ENCODE measurements around the gene ORM1.

The ORM1 gene

DNA sequence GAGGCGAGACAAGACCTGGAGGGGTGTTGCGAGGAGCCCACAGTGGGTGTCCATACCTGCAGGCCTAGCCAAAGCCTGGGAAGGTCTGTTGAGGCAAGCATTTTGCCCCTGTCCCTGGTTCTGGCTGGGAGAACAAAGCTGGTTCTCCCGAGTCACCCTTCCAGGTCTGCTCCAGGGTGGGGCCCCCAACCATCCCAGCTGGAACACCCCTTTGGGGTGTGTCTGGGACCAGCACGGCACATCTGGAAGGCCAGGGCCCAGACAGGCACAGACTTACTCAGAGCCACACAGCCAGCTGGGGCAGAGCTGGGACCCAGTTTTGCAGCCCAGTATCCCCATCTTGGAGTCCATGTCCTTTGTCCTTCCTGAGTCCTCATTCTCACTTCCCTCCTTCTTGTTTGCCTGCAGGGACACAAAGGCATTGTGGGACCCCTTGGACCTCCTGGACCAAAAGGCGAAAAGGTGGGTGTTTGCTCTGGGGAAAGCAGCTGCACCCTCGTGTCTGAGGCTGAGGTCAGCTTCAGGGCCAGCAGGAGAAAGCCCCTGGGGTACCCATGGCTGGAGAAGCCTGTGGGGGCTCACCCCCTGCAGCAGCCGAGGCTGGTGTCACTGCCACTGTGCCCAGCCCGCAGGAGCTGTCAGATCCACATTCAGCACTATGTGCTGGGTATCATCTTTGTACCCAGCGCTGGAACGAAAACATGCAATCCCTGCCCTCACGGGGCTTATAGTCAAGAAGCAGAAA, 38.4 kb upstream of the ORM1 start:
- Histone ChIP-seq H3K4me2 (peak overlapping the region in 1 of 11 experiments; percentile 71; a peak in 3 of 22 replicates), H3K9ac (no peak overlapping the region), H3K36me3 (peaks cover 0 to 88% (median 70%) of the 10 kb centered on the region in 11 experiments; a peak in 21 of 22 replicates), H3K4me3 (no peak overlapping the region), H3K27ac (no peak overlapping the region), H3K4me1 (peaks cover 15 to 58% (median 34%) of the 10 kb centered on the region in 10 experiments), H3K9me3 (replicated peaks in 1 of 11) (no peaks in the 10 kb centered on the region), H3K27me3 (no peaks in the 10 kb centered on the region), H4K20me1 (peaks cover 0 to 10% (median 0%) of the 10 kb centered on the region in 11 experiments; a peak in 1 of 22 replicates)
- TF ChIP-seq Cebpa-rat (IDR thresholded peaks at IDR 0.05) = no peak

DNA sequence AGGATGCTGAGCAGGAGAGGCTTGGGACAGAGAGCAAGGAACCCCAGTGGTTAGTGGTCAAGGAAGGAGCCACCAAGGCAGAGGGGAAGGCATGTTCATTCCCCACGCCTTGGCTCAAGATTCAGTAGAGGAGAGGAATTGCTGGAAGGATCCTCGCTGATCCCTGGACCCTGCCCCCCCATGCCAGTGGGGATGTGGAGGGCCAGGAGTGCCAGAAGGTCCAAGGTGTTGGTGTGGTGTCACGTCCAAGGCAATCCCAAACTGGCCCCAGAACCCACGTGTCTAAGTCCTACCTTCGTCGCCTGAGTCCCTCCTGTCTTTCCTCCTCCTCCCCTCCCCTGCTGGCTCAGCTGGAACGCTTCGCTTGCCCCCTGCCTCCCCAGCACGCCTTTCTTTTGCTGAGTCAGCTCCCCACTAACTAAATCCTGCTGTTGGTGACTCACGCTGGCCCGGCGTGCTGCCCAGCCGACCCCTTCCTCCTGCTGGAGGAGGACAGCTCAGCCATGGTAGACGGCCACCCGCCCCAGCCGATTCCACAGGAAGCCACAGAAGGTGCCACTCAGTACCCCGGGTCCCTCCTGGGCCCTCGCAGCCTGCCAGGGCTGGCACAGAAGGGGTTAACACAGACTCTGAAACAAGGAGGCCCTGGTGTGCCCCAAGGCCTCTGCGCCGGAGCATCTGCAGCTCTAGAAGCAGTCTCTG, 37.6 kb upstream of the ORM1 start:
- Histone ChIP-seq H3K27ac (peak overlapping the region in 3 of 11 experiments; percentile 8 to 26 (median 22); a peak in 2 of 22 replicates), H3K4me3 (no peak overlapping the region), H3K9ac (no peak overlapping the region), H3K27me3 (no peaks in the 10 kb centered on the region), H3K4me1 (peaks cover 14 to 50% (median 28%) of the 10 kb centered on the region in 10 experiments), H4K20me1 (peaks cover 0 to 13% (median 0%) of the 10 kb centered on the region in 11 experiments; a peak in 2 of 22 replicates), H3K4me2 (peak overlapping the region in 5 of 11 experiments; percentile 15 to 71 (median 57); a peak in 9 of 22 replicates), H3K36me3 (peaks cover 0 to 85% (median 68%) of the 10 kb centered on the region in 11 experiments; a peak in 21 of 22 replicates), H3K9me3 (replicated peaks in 1 of 11) (no peaks in the 10 kb centered on the region)
- TF ChIP-seq Cebpa-rat (IDR thresholded peaks at IDR 0.05) = no peak

DNA sequence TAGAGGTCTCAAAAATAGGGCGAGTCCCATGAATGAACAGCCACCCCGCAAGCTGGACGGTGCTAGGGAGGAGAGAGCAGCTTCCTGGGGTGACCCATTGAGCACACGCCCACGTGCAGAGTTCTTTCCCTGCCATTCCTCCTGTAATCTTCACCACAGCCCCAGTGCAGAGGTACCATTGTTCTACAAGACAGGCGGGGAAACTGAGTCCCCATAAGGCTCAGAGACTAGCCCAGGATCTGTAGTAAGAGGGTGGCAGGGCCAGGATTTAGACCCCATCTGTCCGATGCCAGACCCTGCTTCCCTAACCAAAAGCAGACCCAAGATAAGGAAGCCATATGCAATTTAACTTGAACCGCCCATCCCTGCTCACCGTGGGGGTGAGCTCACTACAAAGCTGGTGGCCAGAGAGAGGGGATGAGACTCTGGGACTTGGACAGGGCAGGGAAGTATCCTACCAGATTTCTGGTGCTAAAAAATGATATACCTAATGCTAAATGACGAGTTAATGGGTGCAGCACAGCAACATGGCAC, 36.7 kb upstream of the ORM1 start:
- Histone ChIP-seq H3K27ac (no peak overlapping the region), H4K20me1 (peaks cover 0 to 18% (median 0%) of the 10 kb centered on the region in 11 experiments; a peak in 3 of 22 replicates), H3K27me3 (no peaks in the 10 kb centered on the region), H3K4me3 (no peak overlapping the region), H3K9ac (no peak overlapping the region), H3K9me3 (replicated peaks in 1 of 11) (no peaks in the 10 kb centered on the region), H3K4me1 (peaks cover 6 to 41% (median 23%) of the 10 kb centered on the region in 10 experiments), H3K36me3 (peaks cover 0 to 84% (median 61%) of the 10 kb centered on the region in 11 experiments; a peak in 21 of 22 replicates), H3K4me2 (peak overlapping the region in 4 of 11 experiments; percentile 40 to 71 (median 58); a peak in 7 of 22 replicates)
- no peak for TF ChIP-seq Cebpa-rat (IDR thresholded peaks at IDR 0.05)

- Histone ChIP-seq H3K9me3 (replicated peaks in 1 of 11) (no peaks in the 10 kb centered on the region), H4K20me1 (peaks cover 0 to 18% (median 0%) of the 10 kb centered on the region in 11 experiments; a peak in 3 of 22 replicates), H3K9ac (no peak overlapping the region), H3K4me3 (no peak overlapping the region), H3K4me2 (no peak overlapping the region), H3K36me3 (peaks cover 5 to 84% (median 63%) of the 10 kb centered on the region in 11 experiments), H3K27ac (peak overlapping the region in 1 of 11 experiments; percentile 12; a peak in 1 of 22 replicates), H3K4me1 (peaks cover 0 to 31% (median 16%) of the 10 kb centered on the region in 10 experiments; a peak in 15 of 20 replicates), H3K27me3 (no peaks in the 10 kb centered on the region)
- TF ChIP-seq Cebpa-rat (IDR thresholded peaks at IDR 0.05) = no peak
Measured at GRCh38 chr9:114287001-114287762, 35.7 kb upstream of the ORM1 start.

GRCh38 chr9:114287763-114288192, 35.1 kb upstream of the ORM1 start:
- Histone ChIP-seq H3K9me3 (replicated peaks in 1 of 11) (no peaks in the 10 kb centered on the region; a peak in 1 of 22 replicates), H3K4me2 (no peak overlapping the region), H3K4me3 (no peak overlapping the region), H3K27ac (0 out of 22 replicates have a peak overlapping the region, but pooled peaks of 1 of the 11 experiments have one; percentile 12), H3K9ac (no peak overlapping the region), H3K36me3 (peaks cover 11 to 84% (median 63%) of the 10 kb centered on the region in 11 experiments), H4K20me1 (peaks cover 0 to 18% (median 0%) of the 10 kb centered on the region in 11 experiments; a peak in 3 of 22 replicates), H3K4me1 (peaks cover 0 to 26% (median 11%) of the 10 kb centered on the region in 10 experiments; a peak in 15 of 20 replicates), H3K27me3 (no peaks in the 10 kb centered on the region)
- no peak for TF ChIP-seq Cebpa-rat (IDR thresholded peaks at IDR 0.05)

DNA sequence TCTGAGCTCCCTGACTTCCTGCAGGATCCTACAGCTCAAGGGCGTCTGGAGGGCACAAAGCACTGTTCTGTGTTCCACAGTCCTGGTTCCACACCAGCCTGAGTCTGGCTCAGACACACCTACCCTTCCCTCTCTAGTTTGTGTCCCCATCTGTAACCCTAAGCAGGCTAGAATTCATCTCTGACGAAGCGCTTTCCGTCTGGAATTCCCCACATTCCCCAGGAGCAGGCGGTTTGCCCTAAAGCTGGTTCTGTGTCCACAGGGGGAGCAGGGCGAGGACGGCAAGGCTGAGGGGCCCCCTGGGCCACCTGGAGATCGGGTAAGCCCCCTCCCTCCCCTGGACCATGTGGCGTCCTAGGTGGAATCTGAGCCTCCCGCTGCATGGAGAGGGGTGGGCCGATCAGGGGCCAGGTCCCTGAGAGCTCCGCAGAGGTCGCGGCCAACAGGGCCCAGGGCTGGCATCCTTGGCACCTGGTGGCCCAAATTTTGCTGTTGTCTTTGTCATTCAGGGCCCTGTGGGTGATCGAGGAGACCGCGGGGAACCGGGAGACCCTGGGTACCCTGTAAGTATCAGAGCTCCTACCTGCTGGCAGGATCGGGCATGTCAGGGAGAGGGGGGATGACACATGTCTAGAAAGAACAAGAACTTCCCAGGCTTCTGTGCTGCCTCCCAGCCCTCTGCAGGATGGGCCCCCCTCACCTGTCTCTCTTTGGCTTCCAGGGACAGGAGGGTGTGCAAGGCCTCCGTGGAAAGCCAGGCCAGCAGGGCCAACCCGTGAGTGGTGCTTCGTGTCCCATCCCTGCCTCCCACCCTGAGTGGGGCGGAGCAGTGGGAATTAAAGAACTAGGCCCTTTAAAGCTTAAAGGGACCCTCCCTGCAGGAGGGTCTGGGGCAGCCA, 34.5 kb upstream of the ORM1 start:
- no peak overlapping the region for H3K4me3 ChIP-seq
- peaks cover 0 to 18% (median 0%) of the 10 kb centered on the region in 11 experiments; a peak in 3 of 22 replicates for H4K20me1 ChIP-seq
- H3K36me3 ChIP-seq = peaks cover 18 to 84% (median 64%) of the 10 kb centered on the region in 11 experiments
- H3K4me1 ChIP-seq = peaks cover 0 to 22% (median 7%) of the 10 kb centered on the region in 10 experiments; a peak in 11 of 20 replicates
- H3K27ac ChIP-seq = no peak overlapping the region
- H3K9ac ChIP-seq = no peak overlapping the region
- peaks cover 0 to 6% (median 2%) of the 10 kb centered on the region in 11 experiments; a peak in 14 of 22 replicates for H3K9me3 ChIP-seq (replicated peaks in 1 of 11)
- H3K27me3 ChIP-seq = no peaks in the 10 kb centered on the region
- TF ChIP-seq Cebpa-rat (IDR thresholded peaks at IDR 0.05) = no peak
- no peak overlapping the region for H3K4me2 ChIP-seq

GRCh38 chr9:114289106-114289505, 33.8 kb upstream of the ORM1 start:
- Histone ChIP-seq H3K9ac (no peak overlapping the region; a peak in 1 of 22 replicates), H3K4me2 (no peak overlapping the region)
- TF ChIP-seq Cebpa-rat (IDR thresholded peaks at IDR 0.05) = no peak

More at GRCh38 chr9:114289106-114289505, 33.8 kb upstream of the ORM1 start:
- no peak overlapping the region for H3K4me3 ChIP-seq
- H3K4me1 ChIP-seq = peaks cover 0 to 22% (median 7%) of the 10 kb centered on the region in 10 experiments; a peak in 11 of 20 replicates
- H3K27me3 ChIP-seq = no peaks in the 10 kb centered on the region
- peaks cover 0 to 18% (median 0%) of the 10 kb centered on the region in 11 experiments; a peak in 3 of 22 replicates for H4K20me1 ChIP-seq
- H3K36me3 ChIP-seq = peaks cover 24 to 84% (median 64%) of the 10 kb centered on the region in 11 experiments
- H3K27ac ChIP-seq = no peak overlapping the region
- peaks cover 6 to 13% (median 9%) of the 10 kb centered on the region in 11 experiments for H3K9me3 ChIP-seq (replicated peaks in 1 of 11)

Measured in BLaER1 treated with 17β-estradiol and CSF1 and Interleukin-3, amounts not matched to agents 10 nM and 100 nM (cell line).